ENCODE measurements around the gene MED20. TPM values are rescaled to one million over a fixed set of nuclear protein-coding genes. Genes with fewer than 3 reads are reported as not detected.

MED20 gene
- total and polyA plus RNA-seq, 8 donors = 1.2 to 34.4 (median 10.3) TPM

- 73 to 86% (median 80%) methylated on average over 4 of the region's 4 CpGs for whole genome bisulfite sequencing, 5 donors
- TF ChIP-seq POLR2A (IDR thresholded peaks at IDR 0.05) (no peak), POLR2AphosphoS5 (IDR thresholded peaks at IDR 0.05) (no peak), CTCF (IDR thresholded peaks at IDR 0.05) (no peak), EP300 (IDR thresholded peaks at IDR 0.05) (no peak)
- peaks cover 0 to 36% (median 13%) of the 10 kb centered on the region in 4 donors for H3K4me1 ChIP-seq
- no peaks in the 10 kb centered on the region for H3K27me3 ChIP-seq
- no peak for DNase-seq
- intact Hi-C loops (cut with DNase I; ENCODE audit: low total_unique reads) = no loop called here
- H3K4me3 ChIP-seq = no peak overlapping the region
- no peak overlapping the region for H3K27ac ChIP-seq
- peaks cover 0 to 9% (median 5%) of the 10 kb centered on the region in 4 donors for H3K36me3 ChIP-seq
- no peaks in the 10 kb centered on the region for H3K9me3 ChIP-seq
Observed at GRCh38 chr6:41966961-41967311, 46.0 kb upstream of the MED20 start.

- no peak overlapping the region for H3K27ac ChIP-seq
- intact Hi-C loops (cut with DNase I; ENCODE audit: low total_unique reads) = no loop called here
- 73 to 84% (median 75%) methylated on average over 4 to 5 of the region's 5 CpGs for WGBS, 5 donors
- H3K4me1 ChIP-seq = peaks cover 0 to 34% (median 13%) of the 10 kb centered on the region in 4 donors
- no peak overlapping the region for H3K4me3 ChIP-seq
- TF ChIP-seq EP300 (IDR thresholded peaks at IDR 0.05) (no peak), CTCF (IDR thresholded peaks at IDR 0.05) (no peak)
- peak in 1 of 2 donors; percentile 3 for DNase-seq
- H3K36me3 ChIP-seq = peaks cover 0 to 9% (median 5%) of the 10 kb centered on the region in 4 donors
- no peaks in the 10 kb centered on the region for H3K27me3 ChIP-seq
- H3K9me3 ChIP-seq = no peaks in the 10 kb centered on the region
Observed at GRCh38 chr6:41966214-41966920, 45.4 kb upstream of the MED20 start.

GRCh38 chr6:41965429-41966213 lies 44.7 kb upstream of the MED20 start:
- 68 to 83% (median 77%) methylated on average over 11 of the region's 11 CpGs for WGBS, 5 donors
- Histone ChIP-seq H3K4me3 (no peak overlapping the region), H3K27ac (no peak overlapping the region), H3K27me3 (no peaks in the 10 kb centered on the region), H3K36me3 (peaks cover 0 to 9% (median 7%) of the 10 kb centered on the region in 4 donors), H3K9me3 (no peaks in the 10 kb centered on the region), H3K4me1 (peaks cover 0 to 27% (median 13%) of the 10 kb centered on the region in 4 donors)
- no peak for TF ChIP-seq EP300 (IDR thresholded peaks at IDR 0.05)
- no peak for TF ChIP-seq CTCF (IDR thresholded peaks at IDR 0.05)
- TF ChIP-seq POLR2AphosphoS5 (IDR thresholded peaks at IDR 0.05) = no peak
- TF ChIP-seq POLR2A (IDR thresholded peaks at IDR 0.05) = no peak
- DNase-seq = no peak
- intact Hi-C loops (cut with DNase I; ENCODE audit: low total_unique reads) = no loop called here

- intact Hi-C loops (cut with DNase I; ENCODE audit: low total_unique reads) = no loop called here
- WGBS, 5 donors = 69 to 88% (median 80%) methylated on average over 2 of the region's 2 CpGs
Observed at GRCh38 chr6:41964201-41964887, 43.4 kb upstream of the MED20 start.

More at GRCh38 chr6:41964201-41964887, 43.4 kb upstream of the MED20 start:
- Histone ChIP-seq H3K27ac (no peak overlapping the region), H3K4me1 (peaks cover 0 to 16% (median 5%) of the 10 kb centered on the region in 4 donors), H3K36me3 (peaks cover 0 to 11% (median 8%) of the 10 kb centered on the region in 4 donors), H3K4me3 (no peak overlapping the region), H3K27me3 (no peaks in the 10 kb centered on the region), H3K9me3 (no peaks in the 10 kb centered on the region)
- TF ChIP-seq CTCF (IDR thresholded peaks at IDR 0.05) (no peak), POLR2A (IDR thresholded peaks at IDR 0.05) (no peak), POLR2AphosphoS5 (IDR thresholded peaks at IDR 0.05) (no peak), EP300 (IDR thresholded peaks at IDR 0.05) (no peak)
- peak in 1 of 2 donors; percentile 10 for DNase-seq

Data from stomach (tissue), 9 donors.